ENCODE results near the gene DZANK1.

GRCh38 chr20:18456600-18456999 is 10.2 kb downstream of the DZANK1 start:
- TF ChIP-seq POLR2AphosphoS5 (IDR thresholded peaks at IDR 0.05; ENCODE audit: insufficient read depth, low read depth, low read length): no peak
- no peak for TF ChIP-seq CTCF (IDR thresholded peaks at IDR 0.05; ENCODE audit: extremely low read depth in 1 of 2, insufficient read depth in 1 of 2, low read depth in 1 of 2, low read length in 2 of 2)
- no peak for TF ChIP-seq JUN (IDR thresholded peaks at IDR 0.05; ENCODE audit: borderline replicate concordance, insufficient read depth, insufficient read length, low read depth)
- TF ChIP-seq GATA2 (IDR thresholded peaks at IDR 0.05; ENCODE audit: insufficient read depth, insufficient read length, low read depth, low read length): no peak
- no peak for TF ChIP-seq EZH2 (IDR thresholded peaks at IDR 0.05; ENCODE audit: borderline replicate concordance, low read depth, low read length, severe bottlenecking)
- TF ChIP-seq POLR2A (IDR thresholded peaks at IDR 0.05; ENCODE audit: low read depth, low read length): no peak
- no peak for TF ChIP-seq MYC (IDR thresholded peaks at IDR 0.05; ENCODE audit: low read depth, low read length)
- TF ChIP-seq MAX (IDR thresholded peaks at IDR 0.05; ENCODE audit: insufficient read depth, insufficient read length): no peak
- TF ChIP-seq FOS (IDR thresholded peaks at IDR 0.05; ENCODE audit: borderline replicate concordance, insufficient read depth, low read length): no peak
